HFF-Myc (cell line): ENCODE measurements around the gene SMR3A.

ENCODE experiments used
- DNase-seq: peaks from one replicate; pipeline ENCODE4 v3.0.0-alpha.2; 2011; ENCODE audit warnings: low read depth; ENCODE audit errors: extremely low read depth
- H3K4me3 ChIP-seq: replicated peaks from 2 replicates; pipeline ENCODE4 v1.5.1; 2011; ENCODE audit warnings: low read depth, mild to moderate bottlenecking, control low read depth, low read length
- TF ChIP-seq, protein P1 (sequence below): IDR thresholded peaks from 2 replicates; pipeline ENCODE4 v1.5.1; 2012; ENCODE audit warnings: mild to moderate bottlenecking, low read depth, low read length, control low read depth; ENCODE audit errors: missing control alignments

SMR3A gene

GRCh38 chr4:70356185-70356584 lies 4.4 kb upstream of the SMR3A start:
- TF ChIP-seq, protein P1, sequence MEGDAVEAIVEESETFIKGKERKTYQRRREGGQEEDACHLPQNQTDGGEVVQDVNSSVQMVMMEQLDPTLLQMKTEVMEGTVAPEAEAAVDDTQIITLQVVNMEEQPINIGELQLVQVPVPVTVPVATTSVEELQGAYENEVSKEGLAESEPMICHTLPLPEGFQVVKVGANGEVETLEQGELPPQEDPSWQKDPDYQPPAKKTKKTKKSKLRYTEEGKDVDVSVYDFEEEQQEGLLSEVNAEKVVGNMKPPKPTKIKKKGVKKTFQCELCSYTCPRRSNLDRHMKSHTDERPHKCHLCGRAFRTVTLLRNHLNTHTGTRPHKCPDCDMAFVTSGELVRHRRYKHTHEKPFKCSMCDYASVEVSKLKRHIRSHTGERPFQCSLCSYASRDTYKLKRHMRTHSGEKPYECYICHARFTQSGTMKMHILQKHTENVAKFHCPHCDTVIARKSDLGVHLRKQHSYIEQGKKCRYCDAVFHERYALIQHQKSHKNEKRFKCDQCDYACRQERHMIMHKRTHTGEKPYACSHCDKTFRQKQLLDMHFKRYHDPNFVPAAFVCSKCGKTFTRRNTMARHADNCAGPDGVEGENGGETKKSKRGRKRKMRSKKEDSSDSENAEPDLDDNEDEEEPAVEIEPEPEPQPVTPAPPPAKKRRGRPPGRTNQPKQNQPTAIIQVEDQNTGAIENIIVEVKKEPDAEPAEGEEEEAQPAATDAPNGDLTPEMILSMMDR = no peak
- DNase-seq = no peak
- H3K4me3 ChIP-seq = no peak overlapping the region

GRCh38 chr4:70359115-70359661 lies 1.4 kb upstream of the SMR3A start:
- DNase-seq = no peak
- no peak overlapping the region for H3K4me3 ChIP-seq
- TF ChIP-seq, protein P1 = no peak

DNA sequence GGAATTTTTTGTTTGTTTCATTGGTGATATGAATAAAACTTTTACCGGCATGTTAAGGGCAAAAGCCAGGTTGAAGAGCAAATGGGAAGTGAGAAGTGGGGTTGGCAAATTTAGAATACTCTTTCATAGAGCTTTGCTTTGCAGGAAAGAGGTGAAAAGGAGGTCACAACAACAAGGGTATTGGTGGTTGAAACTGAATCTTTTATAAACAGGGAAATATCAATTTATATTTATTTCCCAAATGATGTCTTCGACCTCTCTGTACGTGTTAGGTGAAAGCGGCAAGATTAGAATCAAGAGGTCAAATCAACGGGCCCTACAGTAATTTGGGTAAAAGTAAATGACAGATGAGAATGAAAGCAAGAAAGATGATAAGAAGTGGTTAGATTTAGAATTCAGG lies 3.4 kb downstream of the SMR3A start:
- no peak overlapping the region for H3K4me3 ChIP-seq
- TF ChIP-seq, protein P1 = no peak
- DNase-seq = no peak

DNA sequence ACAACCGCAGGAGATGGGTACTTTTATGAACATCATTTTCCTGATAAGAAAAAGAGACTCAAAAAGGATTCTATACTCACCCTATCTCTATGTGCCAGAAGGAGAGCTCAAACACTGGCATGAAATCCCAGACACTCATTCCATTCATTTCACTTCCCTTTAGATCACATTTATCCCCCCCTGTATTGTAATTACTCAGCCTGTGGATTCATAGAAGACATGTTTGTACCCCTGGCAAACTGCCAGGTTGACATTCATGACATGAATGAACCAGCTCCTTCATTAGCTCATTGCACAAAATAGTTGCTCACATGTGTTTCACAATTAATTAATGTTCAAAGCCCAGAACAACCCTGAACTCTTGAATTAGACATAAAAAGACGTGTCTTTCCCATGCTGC lies 4.9 kb downstream of the SMR3A start:
- TF ChIP-seq, protein P1 = no peak
- no peak overlapping the region for H3K4me3 ChIP-seq
- no peak for DNase-seq

DNA sequence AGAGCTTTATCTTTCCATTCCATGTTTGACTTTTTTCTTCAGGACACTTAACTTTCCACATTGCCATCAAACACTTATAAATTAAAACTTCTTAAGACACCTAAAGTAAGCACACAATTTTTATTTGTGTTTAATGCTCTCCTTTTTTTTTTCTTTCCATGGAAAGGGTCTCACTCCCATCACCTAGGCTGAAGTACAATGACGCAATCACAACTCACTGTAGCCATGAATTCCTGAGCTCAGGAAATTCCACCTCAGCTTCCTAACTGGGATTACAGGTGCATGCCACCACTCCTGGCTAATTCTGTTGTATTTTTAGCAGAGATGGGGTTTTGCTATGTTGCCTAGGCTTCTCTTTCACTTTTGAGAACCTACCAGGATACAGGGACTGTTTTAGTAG lies 7.3 kb downstream of the SMR3A start:
- H3K4me3 ChIP-seq = no peak overlapping the region
- no peak for DNase-seq
- TF ChIP-seq, protein P1 = no peak

DNA sequence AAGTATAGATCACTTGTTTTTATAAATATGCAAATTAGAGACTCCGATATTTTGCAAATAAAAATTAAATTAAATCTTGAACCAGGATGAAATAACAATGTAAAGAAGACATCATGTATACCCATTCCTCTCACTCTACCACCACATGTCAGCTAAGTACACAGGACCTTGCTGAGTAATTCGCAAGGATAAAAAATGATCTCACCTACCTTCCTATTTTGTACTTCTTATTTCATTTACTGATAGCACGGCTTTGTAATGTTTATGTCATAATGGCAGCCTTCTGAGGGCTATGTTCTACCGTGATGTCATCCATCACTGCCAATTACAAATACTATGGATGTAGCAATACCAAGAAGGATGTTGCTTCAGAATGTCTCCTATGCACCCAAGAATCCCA lies 11.4 kb downstream of the SMR3A start:
- TF ChIP-seq, protein P1 = no peak
- DNase-seq = no peak

DNA sequence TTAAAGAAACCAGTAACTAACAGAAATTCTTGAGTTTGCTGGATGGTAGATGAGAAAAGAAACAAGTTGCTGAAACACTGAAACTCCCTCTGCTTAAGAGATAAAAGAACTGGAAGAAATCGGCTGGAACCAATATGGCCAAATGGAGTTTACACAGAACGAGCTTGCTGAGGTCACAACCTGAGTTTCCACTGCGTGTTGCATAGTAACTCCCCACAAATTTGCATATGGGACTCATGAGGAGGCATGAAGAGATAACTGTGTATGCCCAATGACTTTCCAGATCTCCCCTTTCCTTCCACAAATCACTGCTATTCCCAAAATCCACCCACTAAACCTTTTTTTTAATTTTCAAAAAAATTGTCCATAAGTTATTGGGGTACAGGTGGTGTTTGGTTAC lies 12.2 kb downstream of the SMR3A start:
- H3K4me3 ChIP-seq = no peak overlapping the region
- DNase-seq = no peak
- TF ChIP-seq, protein P1 = no peak

More for the DNA sequence above, 11.4 kb downstream of the SMR3A start:
- H3K4me3 ChIP-seq = no peak overlapping the region
